HepG2 (cell line): ENCODE data around the gene RNF8. TPM values are rescaled to one million over a fixed set of nuclear protein-coding genes. Genes with fewer than 3 reads are reported as not detected.

Experiments used
- ATAC-seq: fragments of 200-7000 bp; cut with Tn5 transposase; 3 replicates; pipeline ENCODE4 v1.9.1; 2020; ENCODE audit warnings: mild to moderate bottlenecking, moderate library complexity
- BruUV-seq: library from RNA; stranded (reverse); fragments of 400-500 nt; replicated peaks from 2 replicates; lab custom pipeline; 2021; lab: Mats Ljungman, UMichigan
- CTCF ChIA-PET: fragments of 300-600 bp; formaldehyde crosslinking; extraction: SDS; loops from one replicate; lab custom pipeline; 2021; ENCODE audit warnings: low total read pairs, inconsistent platforms, low intra/inter-chr PET ratio; lab: Yijun Ruan, JAX
- POLR2A ChIA-PET: fragments of 350-600 bp; sonication (Branson Sonifier 250); formaldehyde crosslinking; loops from one replicate; lab custom pipeline; 2020; ENCODE audit warnings: antibody characterized with exemption, inconsistent platforms; lab: Yijun Ruan, JAX
- DNase-seq: peaks from one replicate; pipeline ENCODE4 v3.0.0-alpha.2; 2015; ENCODE audit warnings: low spot score
- FAIRE-seq: peaks from 3 replicates; lab custom pipeline; 2011; peaks lifted over from hg19 to GRCh38; lab: Jason Lieb, UNC
- H2AFZ ChIP-seq: one replicate; pipeline ENCODE4 v1.6.1; 2011; ENCODE audit warnings: low read length, inconsistent platforms
- H3K27ac ChIP-seq: fragments of 300-600 bp; 3 replicates; pipeline ENCODE4 v1.8.0; 2011; ENCODE audit warnings: mixed run types, mild to moderate bottlenecking, mixed read lengths, low read length, inconsistent platforms; ENCODE audit not compliant: insufficient read depth; ENCODE audit errors: extremely low read length
- H3K27me3 ChIP-seq, 2 experiments: fragments of 200-600 bp in 1 of 2; 2 replicates in 1 of 2; 3 replicates in 1 of 2; pipeline versions ENCODE4 v1.6.0 to v1.8.0; 2011; ENCODE audit warnings: low read length in 2 of 2, mild to moderate bottlenecking in 2 of 2, moderate library complexity in 2 of 2, inconsistent platforms in 1 of 2; ENCODE audit not compliant: insufficient read depth in 2 of 2, control insufficient read depth in 1 of 2
- H3K36me3 ChIP-seq, 2 experiments: fragments of 200-600 bp in 1 of 2; replicated peaks in 1 of 2; 2 replicates in 1 of 2; 3 replicates in 1 of 2; pipeline versions ENCODE4 v1.5.1 to v1.8.0; 2011; ENCODE audit warnings: low read length in 2 of 2, inconsistent platforms in 1 of 2; ENCODE audit not compliant: insufficient read depth in 2 of 2, control insufficient read depth in 1 of 2
- H3K4me1 ChIP-seq: 2 replicates; pipeline ENCODE4 v1.5.1; 2012; ENCODE audit warnings: low read length, inconsistent platforms; ENCODE audit not compliant: insufficient read depth
- H3K4me2 ChIP-seq: 2 replicates; pipeline ENCODE4 v1.6.0; 2011; ENCODE audit warnings: low read depth, low read length, inconsistent platforms
- H3K4me3 ChIP-seq, 3 experiments: fragments of 200-600 bp in 1 of 3; sonication (generic), shearing (Covaris generic) in 1 of 3; replicated peaks in 1 of 3; 2 replicates each; pipeline ENCODE4 v1.5.1; 2011 to 2016; ENCODE audit warnings: low read length in 3 of 3, inconsistent platforms in 2 of 3, low read depth in 2 of 3, mild to moderate bottlenecking in 2 of 3, control low read depth in 1 of 3, mixed read lengths in 1 of 3; ENCODE audit not compliant: insufficient read depth in 1 of 3
- H3K79me2 ChIP-seq: one replicate; pipeline ENCODE4 v1.6.1; 2011; ENCODE audit warnings: low read length, inconsistent platforms; ENCODE audit not compliant: insufficient read depth
- H3K9ac ChIP-seq: 2 replicates; pipeline ENCODE4 v1.6.0; 2011; ENCODE audit warnings: mild to moderate bottlenecking, low read depth, low read length, inconsistent platforms; ENCODE audit not compliant: insufficient read depth
- H3K9me3 ChIP-seq: 2 replicates; pipeline ENCODE4 v1.5.1; 2012; ENCODE audit warnings: mild to moderate bottlenecking, low read length
- H4K20me1 ChIP-seq: 2 replicates; pipeline ENCODE4 v1.6.0; 2011; ENCODE audit warnings: inconsistent platforms, mild to moderate bottlenecking, low read length, moderate library complexity; ENCODE audit not compliant: insufficient read depth
- CBX5 ChIP-seq: sonication (generic); formaldehyde crosslinking; IDR thresholded peaks from 2 replicates; pipeline ENCODE4 v1.4.0; 2020; ENCODE audit warnings: missing genetic modification reagents, borderline replicate concordance
- KAT8 ChIP-seq: IDR thresholded peaks from 2 replicates; pipeline ENCODE4 v1.6.1; 2016; ENCODE audit warnings: missing genetic modification reagents, missing compliant biosample characterization
- NRL ChIP-seq: sonication (generic); formaldehyde crosslinking; IDR thresholded peaks from 2 replicates; pipeline ENCODE4 v1.5.0; 2020; ENCODE audit warnings: missing genetic modification reagents, mild to moderate bottlenecking, moderate library complexity, borderline replicate concordance
- RBM22 ChIP-seq: fragments of 200-400 bp; formaldehyde crosslinking; optimal IDR thresholded peaks from 2 replicates; pipeline ENCODE3; 2017; ENCODE audit warnings: mild to moderate bottlenecking, low read length, moderate library complexity
- RXRA ChIP-seq: sonication (generic); formaldehyde crosslinking; IDR thresholded peaks from 2 replicates; pipeline ENCODE4 v1.5.1; 2020; ENCODE audit warnings: missing genetic modification reagents
- SCMH1 ChIP-seq: sonication (generic); formaldehyde crosslinking; IDR thresholded peaks from 2 replicates; pipeline ENCODE4 v1.9.0; 2021; ENCODE audit warnings: missing genetic modification reagents, mild to moderate bottlenecking, borderline replicate concordance
- SUZ12 ChIP-seq: fragments of 150-350 bp; IDR thresholded peaks from 2 replicates; pipeline ENCODE4 v1.6.1; 2014; ENCODE audit warnings: low read depth, low read length
- ZNF10 ChIP-seq: sonication (generic); formaldehyde crosslinking; IDR thresholded peaks from 2 replicates; pipeline ENCODE4 v1.4.0; 2020; ENCODE audit warnings: mild to moderate bottlenecking, low read depth, missing genetic modification reagents, borderline replicate concordance
- ZNF501 ChIP-seq: sonication (generic); formaldehyde crosslinking; IDR thresholded peaks from 2 replicates; pipeline ENCODE4 v1.5.1; 2020; ENCODE audit warnings: mild to moderate bottlenecking, moderate library complexity, missing genetic modification reagents
- ZNF570 ChIP-seq: sonication (generic); formaldehyde crosslinking; IDR thresholded peaks from 2 replicates; pipeline ENCODE4 v1.4.0; 2020; ENCODE audit warnings: mild to moderate bottlenecking, missing genetic modification reagents, borderline replicate concordance
- ZNF766 ChIP-seq: sonication (generic); formaldehyde crosslinking; IDR thresholded peaks from 2 replicates; pipeline ENCODE4 v1.5.0; 2020; ENCODE audit warnings: missing genetic modification reagents, borderline replicate concordance
- ZNF776 ChIP-seq: sonication (generic); formaldehyde crosslinking; IDR thresholded peaks from 2 replicates; pipeline ENCODE4 v1.4.0; 2020; ENCODE audit warnings: mild to moderate bottlenecking, missing genetic modification reagents
- ZNF841 ChIP-seq: sonication (generic); formaldehyde crosslinking; IDR thresholded peaks from 2 replicates; pipeline ENCODE4 v1.8.1; 2023; ENCODE audit warnings: missing genetic modification reagents, borderline replicate concordance
- WGBS: methylation state at CpG from one replicate; pipeline ENCODE4 v1.1.6; 2017; ENCODE audit warnings: low lambda C conversion rate; 5-methylcytosine and 5-hydroxymethylcytosine counted together
- in situ Hi-C: cut with HindIII; loops from 2 replicates; pipeline ENCODE4 v1.10.0; 2017; ENCODE audit warnings: low pct_unique_long_range_greater_than_20kb; ENCODE audit not compliant: extremely low pct_ligation_motif_present
- intact Hi-C: fragments of 100-400 bp; cut with micrococcal nuclease; formaldehyde crosslinking; loops from one replicate; pipeline ENCODE4 v1.10.0; 2022; ENCODE audit not compliant: unreplicated experiment
- polyA plus RNA-seq, 8 experiments: library from polyadenylated mRNA; depleted of rRNA in 3 of 8; stranded (reverse) in 7 of 8; unstranded in 1 of 8; fragments of >200 nt; fragmentation: Illumina TruSeq in 4 of 8; extraction: Trizol in 4 of 8; gene quantifications; 2 replicates each; pipeline versions ENCODE4 v1.2.1 to v1.2.3, GENCODE V29; 2011 to 2016; ENCODE audit warnings: low read depth in 4 of 8, missing spikeins in 1 of 8, mixed read lengths in 1 of 8; ENCODE audit not compliant: insufficient read depth in 1 of 8
- total RNA-seq, 5 experiments: library from RNA; depleted of rRNA; stranded (reverse); fragments of >200 nt; fragmentation: Illumina TruSeq; extraction: Trizol; gene quantifications; 2 replicates each; pipeline ENCODE4 v1.2.3, GENCODE V29; 2016; ENCODE audit warnings: low read depth in 1 of 5
- TF ChIP-seq, protein P1 (sequence below): IDR thresholded peaks from 2 replicates; pipeline ENCODE4 v1.6.1; 2016; ENCODE audit warnings: control low read depth
- TF ChIP-seq, protein P2 (sequence below): IDR thresholded peaks from 2 replicates; pipeline ENCODE4 v1.6.1; 2018; ENCODE audit warnings: missing genetic modification reagents
- TF ChIP-seq, protein P3 (sequence below): sonication (generic); formaldehyde crosslinking; IDR thresholded peaks from 2 replicates; pipeline ENCODE4 v1.5.0; 2020; ENCODE audit warnings: missing genetic modification reagents

The RNF8 gene
- total and polyA plus RNA-seq, 2 of the 13 experiments (the other 11 are each of a cell fraction or from before 2014, with no cell fraction given): 21.8 to 47.6 TPM

GRCh38 chr6:37382994-37383765, 29.4 kb downstream of the RNF8 start:
- POLR2A ChIA-PET: no interaction called here
- Histone ChIP-seq H3K4me1 (no peaks in the 10 kb centered on the region), H3K4me3 (no peak overlapping the region), H3K4me2 (no peak overlapping the region), H4K20me1 (no peaks in the 10 kb centered on the region), H3K27me3 (no peaks in the 10 kb centered on the region), H3K9me3 (no peaks in the 10 kb centered on the region), H3K27ac (no peak overlapping the region), H2AFZ (no peak overlapping the region), H3K36me3 (peaks cover 9 to 51% of the 10 kb centered on the region in 2 experiments), H3K9ac (no peak overlapping the region), H3K79me2 (no peaks in the 10 kb centered on the region)
- intact Hi-C loops (no loop called here), in situ Hi-C loops (no loop called here)
- no peak for FAIRE-seq
- CTCF ChIA-PET: interaction anchor here (1.6 to 2.5 kb wide), 2 partner anchors 17 to 58 kb away, joined by 5 to 18 read pairs; no protein-coding TSS in a partner anchor
- no peak for TF ChIP-seq NRL (CRISPR knock-in tag)
- no peak for TF ChIP-seq ZNF841 (CRISPR knock-in tag)
- peak; percentile 57 for TF ChIP-seq RBM22
- TF ChIP-seq RXRA (CRISPR knock-in tag): no peak
- no peak for TF ChIP-seq KAT8
- no peak for TF ChIP-seq ZNF776 (CRISPR knock-in tag)
- no peak for TF ChIP-seq ZNF570 (CRISPR knock-in tag)
- 100% methylated on average over 1 of the region's 1 CpG for WGBS
- BruUV-seq: no TSS peak
- no peak for DNase-seq
- ATAC-seq: no peak

DNA sequence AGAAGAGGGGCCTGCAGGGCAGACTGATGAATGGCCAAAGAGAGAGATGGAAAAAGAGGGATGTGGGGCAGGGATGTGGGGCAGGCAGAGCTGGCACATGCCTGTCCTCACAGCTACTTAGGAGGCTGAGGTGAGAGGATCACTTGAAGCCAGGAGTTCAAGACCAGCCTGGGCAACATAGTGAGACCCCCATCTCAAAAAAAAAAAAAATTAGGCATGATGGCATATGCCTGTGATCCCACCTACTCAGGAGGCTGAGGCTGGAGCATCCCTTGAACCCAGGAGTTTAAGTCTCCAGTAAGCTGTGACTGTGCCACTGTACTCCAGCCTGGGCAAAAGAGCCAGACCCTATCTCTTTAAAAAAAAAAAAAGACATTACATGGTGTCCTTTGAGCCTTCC, 34.8 kb downstream of the RNF8 start:
- no peak for TF ChIP-seq SCMH1 (CRISPR knock-in tag)
- no peak for TF ChIP-seq CBX5
- TF ChIP-seq, protein P1, sequence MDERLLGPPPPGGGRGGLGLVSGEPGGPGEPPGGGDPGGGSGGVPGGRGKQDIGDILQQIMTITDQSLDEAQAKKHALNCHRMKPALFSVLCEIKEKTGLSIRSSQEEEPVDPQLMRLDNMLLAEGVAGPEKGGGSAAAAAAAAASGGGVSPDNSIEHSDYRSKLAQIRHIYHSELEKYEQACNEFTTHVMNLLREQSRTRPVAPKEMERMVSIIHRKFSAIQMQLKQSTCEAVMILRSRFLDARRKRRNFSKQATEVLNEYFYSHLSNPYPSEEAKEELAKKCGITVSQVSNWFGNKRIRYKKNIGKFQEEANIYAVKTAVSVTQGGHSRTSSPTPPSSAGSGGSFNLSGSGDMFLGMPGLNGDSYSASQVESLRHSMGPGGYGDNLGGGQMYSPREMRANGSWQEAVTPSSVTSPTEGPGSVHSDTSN (CRISPR knock-in tag): no peak
- no peak for TF ChIP-seq ZNF10 (CRISPR knock-in tag)
- TF ChIP-seq, protein P2, sequence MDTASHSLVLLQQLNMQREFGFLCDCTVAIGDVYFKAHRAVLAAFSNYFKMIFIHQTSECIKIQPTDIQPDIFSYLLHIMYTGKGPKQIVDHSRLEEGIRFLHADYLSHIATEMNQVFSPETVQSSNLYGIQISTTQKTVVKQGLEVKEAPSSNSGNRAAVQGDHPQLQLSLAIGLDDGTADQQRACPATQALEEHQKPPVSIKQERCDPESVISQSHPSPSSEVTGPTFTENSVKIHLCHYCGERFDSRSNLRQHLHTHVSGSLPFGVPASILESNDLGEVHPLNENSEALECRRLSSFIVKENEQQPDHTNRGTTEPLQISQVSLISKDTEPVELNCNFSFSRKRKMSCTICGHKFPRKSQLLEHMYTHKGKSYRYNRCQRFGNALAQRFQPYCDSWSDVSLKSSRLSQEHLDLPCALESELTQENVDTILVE: no peak
- no peak for TF ChIP-seq ZNF501 (CRISPR knock-in tag)
- TF ChIP-seq SUZ12: no peak
- no peak for TF ChIP-seq ZNF766 (CRISPR knock-in tag)
- TF ChIP-seq, protein P3, sequence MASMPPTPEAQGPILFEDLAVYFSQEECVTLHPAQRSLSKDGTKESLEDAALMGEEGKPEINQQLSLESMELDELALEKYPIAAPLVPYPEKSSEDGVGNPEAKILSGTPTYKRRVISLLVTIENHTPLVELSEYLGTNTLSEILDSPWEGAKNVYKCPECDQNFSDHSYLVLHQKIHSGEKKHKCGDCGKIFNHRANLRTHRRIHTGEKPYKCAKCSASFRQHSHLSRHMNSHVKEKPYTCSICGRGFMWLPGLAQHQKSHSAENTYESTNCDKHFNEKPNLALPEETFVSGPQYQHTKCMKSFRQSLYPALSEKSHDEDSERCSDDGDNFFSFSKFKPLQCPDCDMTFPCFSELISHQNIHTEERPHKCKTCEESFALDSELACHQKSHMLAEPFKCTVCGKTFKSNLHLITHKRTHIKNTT: no peak
- in situ Hi-C loops: no loop called here

More for the DNA sequence above, 34.8 kb downstream of the RNF8 start:
- Histone ChIP-seq H3K4me3 (no peak overlapping the region), H4K20me1 (no peaks in the 10 kb centered on the region), H3K9me3 (no peaks in the 10 kb centered on the region), H3K4me2 (no peak overlapping the region), H3K79me2 (no peaks in the 10 kb centered on the region), H3K9ac (no peak overlapping the region), H3K36me3 (peaks cover 8 to 62% of the 10 kb centered on the region in 2 experiments; a peak in 4 of 5 replicates), H3K27ac (no peak overlapping the region), H3K27me3 (no peaks in the 10 kb centered on the region), H3K4me1 (no peaks in the 10 kb centered on the region), H2AFZ (no peak overlapping the region)
- ChIA-PET CTCF (no interaction called here), POLR2A (no interaction called here)
- FAIRE-seq: no peak
- no peak for DNase-seq
- BruUV-seq: no TSS peak
- no peak for ATAC-seq
- intact Hi-C loops: no loop called here
